Lower leg skin (tissue), 3 donors: ENCODE measurements around the gene POPDC2.

Source experiments
- CTCF ChIP-seq, 3 donors: fragments of 450-650 bp; IDR thresholded peaks; one replicate each; pipeline ENCODE4 v1.5.1; 2016; ENCODE audit warnings: antibody characterized with exemption in 3 of 3, mild to moderate bottlenecking in 3 of 3, moderate library complexity in 2 of 3
- POLR2A ChIP-seq, 2 donors: fragments of 450-650 bp; IDR thresholded peaks; one replicate each; pipeline ENCODE4 v1.6.1; 2016 to 2017; ENCODE audit warnings: antibody characterized with exemption in 2 of 2, mild to moderate bottlenecking in 1 of 2, moderate library complexity in 1 of 2

- TF ChIP-seq CTCF (IDR thresholded peaks at IDR 0.05) = no peak
- TF ChIP-seq POLR2A (IDR thresholded peaks at IDR 0.05) = no peak
Measured at GRCh38 chr3:119664850-119665379, 4.5 kb upstream of the POPDC2 start.
